VCaP (cell line): ENCODE data around the gene TLE6.

Experiments
- H3K27ac ChIP-seq: fragments of 450-650 bp; 2 replicates; pipeline ENCODE4 v1.5.1; 2017
- TF ChIP-seq, protein P1 (sequence below): fragments of 450-650 bp; conservative IDR thresholded peaks from 2 replicates; pipeline ENCODE4 v1.5.1; 2017; ENCODE audit warnings: mild to moderate bottlenecking, moderate library complexity

Gene TLE6

DNA sequence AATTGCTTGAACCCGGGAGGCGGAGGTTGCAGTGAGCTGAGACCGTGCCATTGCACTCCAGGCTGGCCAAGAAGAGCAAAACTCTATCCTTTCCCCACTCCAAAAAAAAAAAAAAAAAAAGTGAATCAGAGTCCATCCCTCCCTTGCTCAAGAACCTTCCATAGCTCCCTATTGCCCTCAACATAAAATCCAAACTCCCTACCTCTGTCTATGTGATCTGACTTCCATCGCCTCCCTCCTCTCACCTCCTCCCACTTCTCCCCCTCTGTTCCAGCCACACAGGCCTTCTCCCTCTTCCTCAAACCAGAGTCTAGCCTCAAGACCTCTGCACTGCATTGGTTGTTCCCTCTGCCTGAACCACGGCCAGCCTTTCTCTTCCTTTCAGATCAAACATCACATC lies 61.8 kb downstream of the TLE6 start:
- H3K27ac ChIP-seq = no peak overlapping the region
- TF ChIP-seq, protein P1, sequence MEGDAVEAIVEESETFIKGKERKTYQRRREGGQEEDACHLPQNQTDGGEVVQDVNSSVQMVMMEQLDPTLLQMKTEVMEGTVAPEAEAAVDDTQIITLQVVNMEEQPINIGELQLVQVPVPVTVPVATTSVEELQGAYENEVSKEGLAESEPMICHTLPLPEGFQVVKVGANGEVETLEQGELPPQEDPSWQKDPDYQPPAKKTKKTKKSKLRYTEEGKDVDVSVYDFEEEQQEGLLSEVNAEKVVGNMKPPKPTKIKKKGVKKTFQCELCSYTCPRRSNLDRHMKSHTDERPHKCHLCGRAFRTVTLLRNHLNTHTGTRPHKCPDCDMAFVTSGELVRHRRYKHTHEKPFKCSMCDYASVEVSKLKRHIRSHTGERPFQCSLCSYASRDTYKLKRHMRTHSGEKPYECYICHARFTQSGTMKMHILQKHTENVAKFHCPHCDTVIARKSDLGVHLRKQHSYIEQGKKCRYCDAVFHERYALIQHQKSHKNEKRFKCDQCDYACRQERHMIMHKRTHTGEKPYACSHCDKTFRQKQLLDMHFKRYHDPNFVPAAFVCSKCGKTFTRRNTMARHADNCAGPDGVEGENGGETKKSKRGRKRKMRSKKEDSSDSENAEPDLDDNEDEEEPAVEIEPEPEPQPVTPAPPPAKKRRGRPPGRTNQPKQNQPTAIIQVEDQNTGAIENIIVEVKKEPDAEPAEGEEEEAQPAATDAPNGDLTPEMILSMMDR = no peak

DNA sequence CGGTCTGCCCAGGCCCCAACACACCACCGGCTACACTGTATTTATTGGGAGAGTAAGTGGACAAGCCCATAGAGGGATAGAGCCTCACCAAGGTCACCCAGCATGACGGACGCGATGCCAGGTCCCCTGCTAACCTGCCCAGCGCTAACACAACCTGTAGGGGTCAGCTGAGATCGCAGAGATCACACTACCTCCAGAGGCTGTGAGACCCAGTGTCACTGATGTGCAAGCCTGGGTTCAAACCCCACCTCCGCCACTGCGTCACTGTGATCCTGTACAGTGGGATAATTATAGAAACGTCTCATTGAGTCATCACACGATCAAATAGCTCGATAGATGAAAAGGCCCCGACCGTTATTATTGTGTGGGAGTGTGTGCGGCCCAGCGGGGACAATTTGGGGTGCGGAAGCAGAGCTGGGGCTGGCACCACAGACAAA lies 62.3 kb downstream of the TLE6 start:
- TF ChIP-seq, protein P1 = no peak
- H3K27ac ChIP-seq = no peak overlapping the region

DNA sequence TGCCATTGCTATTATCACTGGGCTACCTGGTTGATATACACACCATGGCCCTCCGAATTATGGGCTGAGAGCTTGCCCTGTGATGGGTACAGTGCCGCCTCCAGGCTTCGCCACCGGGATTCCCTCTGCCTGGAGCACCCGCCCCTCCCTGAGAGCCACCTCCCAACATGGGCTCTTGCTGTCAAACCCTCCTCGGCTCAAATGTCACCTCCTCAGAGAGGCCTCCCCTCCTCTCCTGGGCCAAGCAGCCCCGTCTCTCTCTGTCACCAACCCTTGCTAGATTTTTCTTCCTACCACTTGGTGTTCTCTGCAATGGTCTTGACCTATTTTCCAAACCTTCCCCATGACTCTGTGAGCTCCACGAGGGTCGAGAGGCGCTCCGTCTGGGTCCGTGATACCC lies 64.0 kb downstream of the TLE6 start:
- TF ChIP-seq, protein P1 = no peak
- no peak overlapping the region for H3K27ac ChIP-seq

DNA sequence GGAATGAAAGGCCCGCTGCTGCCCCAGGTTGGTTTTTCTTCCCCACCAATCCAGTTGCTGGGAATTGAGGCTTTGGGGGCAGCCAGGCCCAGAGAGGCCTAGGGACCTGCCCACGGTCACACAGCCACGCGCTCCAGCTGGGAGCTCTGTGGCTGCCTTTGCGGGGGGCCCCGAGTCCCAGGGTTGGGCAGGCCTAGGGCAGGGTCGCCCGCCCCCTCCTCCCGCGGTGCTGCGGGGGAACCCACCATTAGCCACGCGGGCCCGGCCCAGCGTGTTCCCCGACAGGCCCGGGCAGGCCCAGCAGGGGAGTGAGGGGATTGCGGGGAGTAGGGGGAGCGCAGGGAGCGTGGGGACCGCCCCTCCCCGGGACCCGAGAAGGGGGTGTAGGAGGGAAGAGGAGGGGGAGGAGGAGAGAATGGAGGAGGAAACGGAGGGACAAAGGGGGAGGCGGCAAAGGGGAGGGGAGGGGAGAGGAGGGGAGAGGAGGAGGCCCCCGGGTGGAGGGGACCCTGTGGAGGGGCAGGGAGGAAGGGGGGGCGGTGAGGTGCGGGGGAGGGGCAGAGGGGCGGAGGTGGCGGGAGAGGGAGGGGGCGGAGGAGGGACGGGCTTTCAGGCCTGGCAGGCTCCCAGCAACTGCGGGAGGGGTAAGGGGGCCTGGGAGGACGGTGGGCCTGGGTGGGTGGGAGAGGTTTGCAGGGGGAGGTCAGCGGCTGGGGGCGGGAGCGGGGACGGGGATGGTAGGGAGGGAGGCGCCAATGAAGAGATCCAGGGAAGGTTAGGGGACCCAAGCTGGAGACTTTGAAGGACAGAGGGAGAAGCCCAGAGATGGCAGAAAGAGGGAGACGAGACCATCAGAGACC lies 64.6 kb downstream of the TLE6 start:
- no peak overlapping the region for H3K27ac ChIP-seq
- TF ChIP-seq, protein P1 = no peak

DNA sequence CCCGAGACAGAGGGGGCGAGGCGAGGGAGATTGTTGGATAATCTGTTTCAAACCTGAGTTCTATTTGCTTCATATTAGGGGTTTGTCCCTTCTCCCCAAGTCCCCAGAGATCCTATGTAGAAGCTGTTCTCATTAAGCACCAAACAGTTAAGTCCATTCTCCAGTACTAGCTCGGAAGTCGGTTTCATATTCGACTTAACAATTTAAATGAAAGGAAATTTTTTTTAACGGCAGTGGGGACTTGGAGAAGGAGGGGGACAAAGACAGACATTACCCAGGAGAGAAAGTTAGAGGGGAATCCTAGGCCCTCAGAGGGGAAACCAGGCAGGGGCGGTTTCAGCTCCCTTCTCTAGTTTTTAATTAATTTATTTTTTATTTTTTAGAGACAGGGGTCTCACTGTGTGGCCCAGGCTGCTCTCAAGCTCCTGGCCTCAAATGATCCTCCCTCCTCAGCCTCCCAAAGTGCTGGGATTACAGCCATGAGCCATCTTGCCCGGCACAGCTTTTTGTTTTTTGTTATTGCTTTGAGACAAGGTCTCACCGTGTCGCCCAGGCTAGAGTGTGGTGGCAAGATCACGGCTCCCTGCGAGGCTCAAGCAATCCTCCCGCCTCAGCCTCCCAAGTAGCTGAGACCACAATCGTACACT lies 65.4 kb downstream of the TLE6 start:
- no peak overlapping the region for H3K27ac ChIP-seq
- TF ChIP-seq, protein P1 = no peak
